ENCODE data around the gene C6orf15.

Gene C6orf15

DNA sequence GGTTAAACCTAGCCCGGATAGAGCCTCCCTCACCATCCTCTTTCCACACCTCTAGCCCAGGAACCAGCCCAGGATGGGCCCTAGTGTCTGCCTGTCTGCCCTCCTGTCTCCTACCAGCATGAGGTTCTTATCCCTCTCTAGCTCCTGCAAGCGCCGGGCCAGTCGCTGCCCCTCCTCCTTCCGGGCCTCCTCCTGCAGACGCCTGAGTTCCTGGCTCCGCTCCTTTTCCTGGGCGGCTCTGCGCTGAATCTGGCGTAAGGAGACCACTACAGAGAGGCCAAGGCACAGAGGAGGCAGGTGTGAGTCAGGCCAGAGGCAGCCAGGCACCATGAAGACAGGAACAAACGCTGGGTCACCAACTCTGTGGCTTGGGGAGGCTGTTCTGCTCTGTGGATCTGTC lies 30.8 kb upstream of the C6orf15 start:
- DNase-seq: no peak
- Histone ChIP-seq H4K20me1 (ENCODE audit: insufficient read depth, low read length) (no peaks in the 10 kb centered on the region), H3F3A (ENCODE audit: insufficient read depth, low read length) (no peaks in the 10 kb centered on the region), H3K4me3 (ENCODE audit: low read length) (no peak overlapping the region), H3K4me2 (ENCODE audit: low read depth, low read length) (no peak overlapping the region), H3K9ac (ENCODE audit: low read length) (no peak overlapping the region), H3K9me3 (replicated peaks; ENCODE audit: insufficient read depth, low read length) (no peaks in the 10 kb centered on the region), H3K27ac (ENCODE audit: low read length) (no peak overlapping the region), H2AFZ (ENCODE audit: low read length) (no peak overlapping the region), H3K36me3 (replicated peaks; ENCODE audit: insufficient read depth, low read length) (no peaks in the 10 kb centered on the region), H3K4me1 (ENCODE audit: low read length) (no peaks in the 10 kb centered on the region), H3K9me2 (replicated peaks; ENCODE audit: insufficient read depth, low read length) (no peaks in the 10 kb centered on the region), H3K27me3 (replicated peaks; ENCODE audit: insufficient read depth, low read length) (peaks cover 5% of the 10 kb centered on the region; the same call in 1 of the 2 replicates), H3K79me2 (ENCODE audit: low read length) (no peaks in the 10 kb centered on the region)
- TF ChIP-seq EZH2phosphoT487 (IDR thresholded peaks at IDR 0.05; ENCODE audit: low read length): no peak

DNA sequence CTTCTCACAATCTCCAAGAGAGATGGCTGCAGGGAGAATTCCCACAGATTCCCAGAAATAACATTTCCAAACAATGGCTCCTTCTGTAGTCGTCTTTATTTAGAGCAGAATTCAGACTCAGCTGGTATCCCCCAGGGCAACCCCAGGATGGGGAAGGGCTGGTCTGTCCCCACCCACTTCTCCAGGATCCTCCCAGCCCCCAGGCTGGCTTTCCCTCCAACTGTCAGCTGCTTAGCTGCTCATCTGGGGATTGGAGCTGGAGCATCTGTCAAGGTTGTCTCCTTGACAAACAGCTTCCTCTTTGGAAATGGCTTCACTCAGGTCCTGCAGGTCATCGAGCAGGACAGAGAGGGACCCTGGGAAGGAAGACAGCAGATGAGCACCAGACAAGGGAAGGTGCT lies 30.0 kb upstream of the C6orf15 start:
- Histone ChIP-seq H3K9me2 (replicated peaks; ENCODE audit: insufficient read depth, low read length) (no peaks in the 10 kb centered on the region), H3K27ac (ENCODE audit: low read length) (no peak overlapping the region)

DNA sequence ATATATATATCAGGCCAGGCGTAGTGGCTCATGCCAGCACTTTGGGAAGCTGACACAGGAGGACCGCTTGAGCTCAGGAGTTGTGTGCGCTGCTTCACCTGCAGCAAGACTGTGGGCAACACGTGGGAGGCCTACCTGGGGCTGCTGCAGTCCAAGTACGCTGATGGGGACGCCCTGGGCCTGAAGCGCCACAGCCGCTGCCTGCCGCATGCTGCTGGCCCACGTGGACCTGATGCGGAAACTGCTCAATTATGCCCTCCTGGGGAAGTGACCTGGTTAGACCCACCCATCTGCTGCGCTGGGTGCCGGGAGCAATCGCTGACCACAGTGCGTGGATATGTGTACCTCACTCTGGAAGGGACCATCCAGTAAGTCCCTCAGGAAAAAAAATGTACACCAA lies 28.3 kb upstream of the C6orf15 start:
- H3K9ac ChIP-seq (ENCODE audit: low read length): no peak overlapping the region

More for the DNA sequence above, 30.0 kb upstream of the C6orf15 start:
- no peak overlapping the region for H3K9ac ChIP-seq (ENCODE audit: low read length)
- no peaks in the 10 kb centered on the region for H3K4me1 ChIP-seq (ENCODE audit: low read length)
- no peak overlapping the region for H3K4me2 ChIP-seq (ENCODE audit: low read depth, low read length)
- H3K27me3 ChIP-seq (replicated peaks; ENCODE audit: insufficient read depth, low read length): peaks cover 5% of the 10 kb centered on the region; the same call in 1 of the 2 replicates
- H3K9me3 ChIP-seq (replicated peaks; ENCODE audit: insufficient read depth, low read length): no peaks in the 10 kb centered on the region
- no peaks in the 10 kb centered on the region for H3K36me3 ChIP-seq (replicated peaks; ENCODE audit: insufficient read depth, low read length)
- H3F3A ChIP-seq (ENCODE audit: insufficient read depth, low read length): no peaks in the 10 kb centered on the region
- no peak overlapping the region for H2AFZ ChIP-seq (ENCODE audit: low read length)
- no peaks in the 10 kb centered on the region for H4K20me1 ChIP-seq (ENCODE audit: insufficient read depth, low read length)
- DNase-seq: no peak
- TF ChIP-seq EZH2phosphoT487 (IDR thresholded peaks at IDR 0.05; ENCODE audit: low read length) (no peak), EZH2 (optimal IDR thresholded peaks at IDR 0.05; ENCODE audit: low read depth, low read length) (no peak)
- TF ChIP-seq, protein P1, sequence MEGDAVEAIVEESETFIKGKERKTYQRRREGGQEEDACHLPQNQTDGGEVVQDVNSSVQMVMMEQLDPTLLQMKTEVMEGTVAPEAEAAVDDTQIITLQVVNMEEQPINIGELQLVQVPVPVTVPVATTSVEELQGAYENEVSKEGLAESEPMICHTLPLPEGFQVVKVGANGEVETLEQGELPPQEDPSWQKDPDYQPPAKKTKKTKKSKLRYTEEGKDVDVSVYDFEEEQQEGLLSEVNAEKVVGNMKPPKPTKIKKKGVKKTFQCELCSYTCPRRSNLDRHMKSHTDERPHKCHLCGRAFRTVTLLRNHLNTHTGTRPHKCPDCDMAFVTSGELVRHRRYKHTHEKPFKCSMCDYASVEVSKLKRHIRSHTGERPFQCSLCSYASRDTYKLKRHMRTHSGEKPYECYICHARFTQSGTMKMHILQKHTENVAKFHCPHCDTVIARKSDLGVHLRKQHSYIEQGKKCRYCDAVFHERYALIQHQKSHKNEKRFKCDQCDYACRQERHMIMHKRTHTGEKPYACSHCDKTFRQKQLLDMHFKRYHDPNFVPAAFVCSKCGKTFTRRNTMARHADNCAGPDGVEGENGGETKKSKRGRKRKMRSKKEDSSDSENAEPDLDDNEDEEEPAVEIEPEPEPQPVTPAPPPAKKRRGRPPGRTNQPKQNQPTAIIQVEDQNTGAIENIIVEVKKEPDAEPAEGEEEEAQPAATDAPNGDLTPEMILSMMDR (IDR thresholded peaks at IDR 0.05; ENCODE audit: low read length): no peak
- H3K4me3 ChIP-seq (ENCODE audit: low read length): no peak overlapping the region
- H3K79me2 ChIP-seq (ENCODE audit: low read length): no peaks in the 10 kb centered on the region

DNA sequence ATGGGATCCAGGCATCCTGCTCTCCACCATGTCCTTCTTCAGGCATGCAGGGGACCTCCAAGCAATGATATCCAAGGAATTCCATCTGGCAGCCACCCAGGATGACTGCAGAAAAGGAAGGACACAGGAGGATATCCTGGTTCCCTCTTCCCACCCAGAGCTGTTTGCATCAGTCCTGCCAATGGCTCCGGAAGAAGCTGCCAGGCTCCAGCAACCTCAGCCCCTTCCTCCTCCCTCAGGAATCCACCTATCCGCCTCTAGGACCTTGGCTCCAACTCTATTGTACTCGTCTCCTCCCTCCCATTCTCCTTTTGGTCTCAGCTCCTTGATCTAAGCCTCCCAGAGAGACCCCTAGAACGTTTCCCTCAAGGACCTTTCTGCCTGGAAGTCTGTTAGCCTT lies 27.2 kb upstream of the C6orf15 start:
- H2AFZ ChIP-seq (ENCODE audit: low read length): no peak overlapping the region
- H3K36me3 ChIP-seq (replicated peaks; ENCODE audit: insufficient read depth, low read length): no peaks in the 10 kb centered on the region
- H3K9me2 ChIP-seq (replicated peaks; ENCODE audit: insufficient read depth, low read length): no peaks in the 10 kb centered on the region
- no peaks in the 10 kb centered on the region for H4K20me1 ChIP-seq (ENCODE audit: insufficient read depth, low read length)
- H3K4me1 ChIP-seq (ENCODE audit: low read length): no peaks in the 10 kb centered on the region
- TF ChIP-seq, protein P1 (IDR thresholded peaks at IDR 0.05; ENCODE audit: low read length): no peak
- TF ChIP-seq EZH2 (optimal IDR thresholded peaks at IDR 0.05; ENCODE audit: low read depth, low read length) (no peak), EZH2phosphoT487 (IDR thresholded peaks at IDR 0.05; ENCODE audit: low read length) (no peak)
- no peak overlapping the region for H3K27ac ChIP-seq (ENCODE audit: low read length)
- no peak overlapping the region for H3K4me3 ChIP-seq (ENCODE audit: low read length)
- H3F3A ChIP-seq (ENCODE audit: insufficient read depth, low read length): no peaks in the 10 kb centered on the region
- H3K79me2 ChIP-seq (ENCODE audit: low read length): no peaks in the 10 kb centered on the region
- DNase-seq: no peak
- H3K9me3 ChIP-seq (replicated peaks; ENCODE audit: insufficient read depth, low read length): no peaks in the 10 kb centered on the region
- H3K4me2 ChIP-seq (ENCODE audit: low read depth, low read length): no peak overlapping the region
- no peak overlapping the region for H3K9ac ChIP-seq (ENCODE audit: low read length)
- H3K27me3 ChIP-seq (replicated peaks; ENCODE audit: insufficient read depth, low read length): peaks cover 5% of the 10 kb centered on the region; the same call in 1 of the 2 replicates

More for the DNA sequence above, 28.3 kb upstream of the C6orf15 start:
- Histone ChIP-seq H3K9me3 (replicated peaks; ENCODE audit: insufficient read depth, low read length) (no peaks in the 10 kb centered on the region), H3K27ac (ENCODE audit: low read length) (no peak overlapping the region), H4K20me1 (ENCODE audit: insufficient read depth, low read length) (no peaks in the 10 kb centered on the region), H3K9me2 (replicated peaks; ENCODE audit: insufficient read depth, low read length) (no peaks in the 10 kb centered on the region), H3K79me2 (ENCODE audit: low read length) (no peaks in the 10 kb centered on the region), H3K4me2 (ENCODE audit: low read depth, low read length) (no peak overlapping the region), H3K36me3 (replicated peaks; ENCODE audit: insufficient read depth, low read length) (no peaks in the 10 kb centered on the region), H2AFZ (ENCODE audit: low read length) (no peak overlapping the region), H3K27me3 (replicated peaks; ENCODE audit: insufficient read depth, low read length) (peaks cover 5% of the 10 kb centered on the region; the same call in 1 of the 2 replicates), H3K4me3 (ENCODE audit: low read length) (no peak overlapping the region), H3F3A (ENCODE audit: insufficient read depth, low read length) (no peaks in the 10 kb centered on the region), H3K4me1 (ENCODE audit: low read length) (no peaks in the 10 kb centered on the region)
- TF ChIP-seq, protein P1 (IDR thresholded peaks at IDR 0.05; ENCODE audit: low read length): no peak
- no peak for TF ChIP-seq EZH2 (optimal IDR thresholded peaks at IDR 0.05; ENCODE audit: low read depth, low read length)
- no peak for TF ChIP-seq EZH2phosphoT487 (IDR thresholded peaks at IDR 0.05; ENCODE audit: low read length)
- no peak for DNase-seq

All from MM.1S (cell line).